Activated naive CD4-positive, alpha-beta T cell treated with anti-CD3 and anti-CD28 coated beads, Interleukin-2, amount 50 U/mL, for 24 hours (primary cell): ENCODE results near the gene CHTF8.

Source experiments
- H3K27ac Mint-ChIP-seq: one replicate; pipeline ENCODE4 v1.8.0; 2021; ENCODE audit warnings: mild to moderate bottlenecking, mixed read lengths
- H3K27me3 Mint-ChIP-seq: one replicate; pipeline ENCODE4 v1.8.0; 2021; ENCODE audit warnings: mixed read lengths
- H3K36me3 Mint-ChIP-seq: one replicate; pipeline ENCODE4 v1.8.0; 2021; ENCODE audit warnings: mixed read lengths
- H3K4me1 Mint-ChIP-seq: one replicate; pipeline ENCODE4 v1.8.0; 2021; ENCODE audit warnings: mixed read lengths
- H3K4me3 Mint-ChIP-seq: one replicate; pipeline ENCODE4 v1.8.0; 2021; ENCODE audit warnings: mild to moderate bottlenecking, mixed read lengths
- H3K9me3 Mint-ChIP-seq: one replicate; pipeline ENCODE4 v1.8.0; 2021; ENCODE audit warnings: mixed read lengths

CHTF8 gene

GRCh38 chr16:69132424-69133252 lies at the start of gene CHTF8, which contains the start of gene UTP4:
Gene CHTF8, minus strand, starts transcription at chr16:69132588. Its CDS starts 11,130 bp downstream, at chr16:69121458.
Gene UTP4, plus strand, starts transcription at chr16:69132649. Its CDS starts 811 bp downstream, at chr16:69133460.
- H3K36me3 Mint-ChIP-seq, result peaks cover 13% of the 10 kb centered on the region
- peak within 1 kb of the TSS; percentile 95 for H3K27ac Mint-ChIP-seq
- peaks cover 49% of the 10 kb centered on the region for H3K4me1 Mint-ChIP-seq

GRCh38 chr16:69180011-69180338 lies 47.6 kb upstream of the CHTF8 start:
- Mint-ChIP-seq H3K4me3 (no peak overlapping the region), H3K36me3 (peaks cover 3% of the 10 kb centered on the region), H3K9me3 (no peaks in the 10 kb centered on the region), H3K27ac (no peak overlapping the region), H3K27me3 (no peaks in the 10 kb centered on the region), H3K4me1 (peaks cover 4% of the 10 kb centered on the region)

More at GRCh38 chr16:69132424-69133252, at the start of gene CHTF8, which contains the start of gene UTP4:
- no peaks in the 10 kb centered on the region for H3K9me3 Mint-ChIP-seq
- peak within 1 kb of the TSS; percentile 97 for H3K4me3 Mint-ChIP-seq
- no peaks in the 10 kb centered on the region for H3K27me3 Mint-ChIP-seq

- no peaks in the 10 kb centered on the region for H3K9me3 Mint-ChIP-seq
- peaks cover 3% of the 10 kb centered on the region for H3K36me3 Mint-ChIP-seq
- no peak overlapping the region for H3K4me3 Mint-ChIP-seq
- no peaks in the 10 kb centered on the region for H3K27me3 Mint-ChIP-seq
- H3K4me1 Mint-ChIP-seq, result no peaks in the 10 kb centered on the region
- no peak overlapping the region for H3K27ac Mint-ChIP-seq
Measured at GRCh38 chr16:69179328-69180010, 47.1 kb upstream of the CHTF8 start.

- no peak overlapping the region for H3K27ac Mint-ChIP-seq
- peaks cover 8% of the 10 kb centered on the region for H3K36me3 Mint-ChIP-seq
- no peak overlapping the region for H3K4me3 Mint-ChIP-seq
- no peaks in the 10 kb centered on the region for H3K9me3 Mint-ChIP-seq
- H3K27me3 Mint-ChIP-seq, result no peaks in the 10 kb centered on the region
- peaks cover 7% of the 10 kb centered on the region for H3K4me1 Mint-ChIP-seq
Measured at GRCh38 chr16:69176033-69176800, 43.8 kb upstream of the CHTF8 start.

- H3K4me3 Mint-ChIP-seq, result no peak overlapping the region
Measured at GRCh38 chr16:69171325-69172084, 39.1 kb upstream of the CHTF8 start.

GRCh38 chr16:69169607-69170352 lies 37.4 kb upstream of the CHTF8 start:
- Mint-ChIP-seq H3K36me3 (peaks cover 25% of the 10 kb centered on the region), H3K4me3 (peak overlapping the region; percentile 15), H3K4me1 (peaks cover 43% of the 10 kb centered on the region), H3K27me3 (no peaks in the 10 kb centered on the region), H3K9me3 (no peaks in the 10 kb centered on the region), H3K27ac (no peak overlapping the region)

More at GRCh38 chr16:69171325-69172084, 39.1 kb upstream of the CHTF8 start:
- Mint-ChIP-seq H3K27ac (peak overlapping the region; percentile 23), H3K4me1 (peaks cover 26% of the 10 kb centered on the region), H3K36me3 (peaks cover 21% of the 10 kb centered on the region), H3K27me3 (no peaks in the 10 kb centered on the region), H3K9me3 (no peaks in the 10 kb centered on the region)

GRCh38 chr16:69169051-69169450 lies 36.7 kb upstream of the CHTF8 start:
- Mint-ChIP-seq H3K36me3 (peaks cover 26% of the 10 kb centered on the region), H3K4me3 (no peak overlapping the region), H3K9me3 (no peaks in the 10 kb centered on the region), H3K27me3 (no peaks in the 10 kb centered on the region), H3K4me1 (peaks cover 48% of the 10 kb centered on the region), H3K27ac (no peak overlapping the region)

GRCh38 chr16:69166946-69167930 lies 34.9 kb upstream of the CHTF8 start:
- Mint-ChIP-seq H3K36me3 (peaks cover 32% of the 10 kb centered on the region), H3K4me1 (peaks cover 44% of the 10 kb centered on the region), H3K9me3 (no peaks in the 10 kb centered on the region), H3K27ac (peak overlapping the region; percentile 90), H3K27me3 (no peaks in the 10 kb centered on the region), H3K4me3 (peak overlapping the region; percentile 81)

GRCh38 chr16:69166221-69166833 lies 33.9 kb upstream of the CHTF8 start:
- H3K36me3 Mint-ChIP-seq, result peaks cover 30% of the 10 kb centered on the region
- no peaks in the 10 kb centered on the region for H3K9me3 Mint-ChIP-seq
- H3K27ac Mint-ChIP-seq, result peak overlapping the region; percentile 90
- H3K27me3 Mint-ChIP-seq, result no peaks in the 10 kb centered on the region
- peak overlapping the region; percentile 81 for H3K4me3 Mint-ChIP-seq
- H3K4me1 Mint-ChIP-seq, result peaks cover 44% of the 10 kb centered on the region

- peak overlapping the region; percentile 81 for H3K4me3 Mint-ChIP-seq
- no peaks in the 10 kb centered on the region for H3K9me3 Mint-ChIP-seq
- no peaks in the 10 kb centered on the region for H3K27me3 Mint-ChIP-seq
- H3K4me1 Mint-ChIP-seq, result peaks cover 44% of the 10 kb centered on the region
- H3K27ac Mint-ChIP-seq, result peak overlapping the region; percentile 77
- H3K36me3 Mint-ChIP-seq, result peaks cover 30% of the 10 kb centered on the region
Measured at GRCh38 chr16:69165584-69165983, 33.2 kb upstream of the CHTF8 start.

- Mint-ChIP-seq H3K9me3 (no peaks in the 10 kb centered on the region), H3K27me3 (no peaks in the 10 kb centered on the region), H3K4me1 (peaks cover 34% of the 10 kb centered on the region), H3K4me3 (no peak overlapping the region), H3K36me3 (peaks cover 29% of the 10 kb centered on the region), H3K27ac (no peak overlapping the region)
Measured at GRCh38 chr16:69160192-69160591, 27.8 kb upstream of the CHTF8 start.

GRCh38 chr16:69157196-69157595 lies 24.8 kb upstream of the CHTF8 start:
- Mint-ChIP-seq H3K36me3 (peaks cover 25% of the 10 kb centered on the region), H3K27ac (no peak overlapping the region), H3K27me3 (no peaks in the 10 kb centered on the region), H3K4me1 (peaks cover 23% of the 10 kb centered on the region), H3K4me3 (peak overlapping the region; percentile 31), H3K9me3 (no peaks in the 10 kb centered on the region)

GRCh38 chr16:69150146-69150865 lies 17.9 kb upstream of the CHTF8 start:
- no peak overlapping the region for H3K27ac Mint-ChIP-seq
- peaks cover 9% of the 10 kb centered on the region for H3K4me1 Mint-ChIP-seq
- peaks cover 21% of the 10 kb centered on the region for H3K36me3 Mint-ChIP-seq
- H3K27me3 Mint-ChIP-seq, result no peaks in the 10 kb centered on the region
- H3K4me3 Mint-ChIP-seq, result no peak overlapping the region
- H3K9me3 Mint-ChIP-seq, result no peaks in the 10 kb centered on the region
